Panc1 (cell line): ENCODE results near the gene AP3B2. TPM values are rescaled to one million over a fixed set of nuclear protein-coding genes. Genes with fewer than 3 reads are reported as not detected.

ENCODE experiments used
- ATAC-seq: fragments of 200-7000 bp; cut with Tn5 transposase; 2 replicates; pipeline ENCODE4 v1.9.1; 2020; ENCODE audit warnings: mild to moderate bottlenecking, moderate library complexity
- BruUV-seq: library from RNA; stranded (reverse); fragments of 400-500 nt; replicated peaks from 2 replicates; lab custom pipeline; 2021; lab: Mats Ljungman, UMichigan
- CTCF ChIA-PET: fragments of 300-600 bp; sonication (Branson Sonifier 250); formaldehyde crosslinking; loops from one replicate; lab custom pipeline; 2022; ENCODE audit warnings: antibody characterized with exemption; lab: Charles Lee
- POLR2A ChIA-PET: fragments of 300-600 bp; sonication (Branson Sonifier 250); formaldehyde crosslinking; loops from one replicate; lab custom pipeline; 2022; ENCODE audit warnings: antibody characterized with exemption; lab: Charles Lee
- DNase-seq: peaks from one replicate; pipeline ENCODE4 v3.0.0-alpha.2; 2010; ENCODE audit warnings: low read depth, low spot score
- H3K27ac ChIP-seq: 2 replicates; pipeline ENCODE4 v1.5.1; 2011; ENCODE audit warnings: mild to moderate bottlenecking, low read length, inconsistent platforms
- H3K27me3 ChIP-seq: fragments of 200-500 bp; sonication (Bioruptor generic); 2 replicates; pipeline ENCODE4 v1.6.0; 2014; ENCODE audit warnings: low read length, inconsistent platforms; ENCODE audit not compliant: control insufficient read depth, insufficient read depth
- H3K36me3 ChIP-seq: fragments of 200-500 bp; sonication (Bioruptor generic); 2 replicates; pipeline ENCODE4 v1.5.1; 2014; ENCODE audit warnings: inconsistent platforms, mild to moderate bottlenecking, low read length, moderate library complexity; ENCODE audit not compliant: control insufficient read depth, insufficient read depth
- H3K4me1 ChIP-seq: 2 replicates; pipeline ENCODE4 v1.5.1; 2011; ENCODE audit warnings: inconsistent platforms, mild to moderate bottlenecking, low read length, moderate library complexity; ENCODE audit not compliant: control insufficient read depth, insufficient read depth
- H3K4me3 ChIP-seq, 2 experiments: 2 replicates each; pipeline ENCODE4 v1.5.1; 2011 to 2012; ENCODE audit warnings: low read depth in 2 of 2, low read length in 2 of 2, mild to moderate bottlenecking in 2 of 2, inconsistent platforms in 1 of 2, moderate library complexity in 1 of 2
- H3K9me3 ChIP-seq: fragments of 200-500 bp; sonication (Bioruptor generic); 2 replicates; pipeline ENCODE4 v1.5.1; 2014; ENCODE audit warnings: low read depth, mild to moderate bottlenecking, inconsistent platforms, low read length, moderate library complexity; ENCODE audit not compliant: control insufficient read depth, insufficient read depth
- POLR2AphosphoS5 ChIP-seq: IDR thresholded peaks from 2 replicates; pipeline ENCODE4 v1.6.1; 2012; ENCODE audit warnings: mild to moderate bottlenecking, low read depth, low read length, moderate library complexity
- REST ChIP-seq, 2 experiments: IDR thresholded peaks; 2 replicates each; pipeline ENCODE4 v1.6.1; 2011 to 2012; ENCODE audit warnings: low read depth in 2 of 2, control low read depth in 1 of 2, low read length in 1 of 2, mild to moderate bottlenecking in 1 of 2, moderate library complexity in 1 of 2; ENCODE audit not compliant: insufficient read depth in 1 of 2
- SIN3A ChIP-seq: IDR thresholded peaks from 2 replicates; pipeline ENCODE4 v1.6.1; 2012; ENCODE audit warnings: low read depth, mild to moderate bottlenecking, low read length, moderate library complexity, borderline replicate concordance; ENCODE audit not compliant: insufficient read depth
- TCF7L2 ChIP-seq: IDR thresholded peaks from 2 replicates; pipeline ENCODE4 v1.6.1; 2011; ENCODE audit warnings: mild to moderate bottlenecking, low read depth, low read length, inconsistent platforms
- in situ Hi-C: cut with HindIII; loops from 2 replicates; pipeline ENCODE4 v1.10.0; 2016; ENCODE audit warnings: low sequenced_read_pairs, low pct_unique_long_range_greater_than_20kb
- intact Hi-C: fragments of 100-400 bp; cut with micrococcal nuclease; formaldehyde crosslinking; loops from one replicate; pipeline ENCODE4 v1.10.0; 2022; ENCODE audit not compliant: unreplicated experiment
- total RNA-seq: library from RNA; stranded (reverse); gene quantifications from one replicate; pipeline ENCODE4 v1.2.1, GENCODE V29; 2021; ENCODE audit not compliant: unreplicated experiment
- TF ChIP-seq, protein P1 (sequence below): fragments of 450-650 bp; IDR thresholded peaks from 2 replicates; pipeline ENCODE4 v1.5.1; 2017; ENCODE audit warnings: mild to moderate bottlenecking

The AP3B2 gene
- total RNA-seq, 1 experiment from 2014 or later, result 0.95 TPM

DNA sequence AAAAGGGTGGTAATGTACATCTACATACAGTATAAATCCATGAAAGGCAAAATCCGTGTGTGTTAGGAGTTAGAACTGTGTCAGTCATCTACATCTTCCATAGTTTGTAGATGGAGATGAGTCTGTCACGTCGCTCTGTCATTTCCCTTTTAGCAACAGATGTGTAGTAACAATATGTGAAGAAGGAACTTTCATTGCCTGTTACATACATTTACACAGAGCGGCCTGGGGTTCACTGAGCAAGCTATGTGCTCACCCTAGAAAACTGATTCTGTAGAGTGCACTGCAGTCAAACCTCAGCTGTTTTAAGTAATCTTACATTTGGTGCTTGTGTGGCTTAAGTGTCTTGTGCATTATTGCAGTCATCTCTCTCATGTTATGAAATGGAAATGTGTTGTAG lies 41.6 kb upstream of the AP3B2 start:
- no TSS peak for BruUV-seq
- TF ChIP-seq TCF7L2, result no peak
- no peak for TF ChIP-seq REST (IDR thresholded peaks at IDR 0.05; ENCODE audit: insufficient read depth in 1 of 2, low read depth in 2 of 2, low read length in 1 of 2)
- no peak for TF ChIP-seq SIN3A
- no peak for TF ChIP-seq POLR2AphosphoS5
- TF ChIP-seq, protein P1, sequence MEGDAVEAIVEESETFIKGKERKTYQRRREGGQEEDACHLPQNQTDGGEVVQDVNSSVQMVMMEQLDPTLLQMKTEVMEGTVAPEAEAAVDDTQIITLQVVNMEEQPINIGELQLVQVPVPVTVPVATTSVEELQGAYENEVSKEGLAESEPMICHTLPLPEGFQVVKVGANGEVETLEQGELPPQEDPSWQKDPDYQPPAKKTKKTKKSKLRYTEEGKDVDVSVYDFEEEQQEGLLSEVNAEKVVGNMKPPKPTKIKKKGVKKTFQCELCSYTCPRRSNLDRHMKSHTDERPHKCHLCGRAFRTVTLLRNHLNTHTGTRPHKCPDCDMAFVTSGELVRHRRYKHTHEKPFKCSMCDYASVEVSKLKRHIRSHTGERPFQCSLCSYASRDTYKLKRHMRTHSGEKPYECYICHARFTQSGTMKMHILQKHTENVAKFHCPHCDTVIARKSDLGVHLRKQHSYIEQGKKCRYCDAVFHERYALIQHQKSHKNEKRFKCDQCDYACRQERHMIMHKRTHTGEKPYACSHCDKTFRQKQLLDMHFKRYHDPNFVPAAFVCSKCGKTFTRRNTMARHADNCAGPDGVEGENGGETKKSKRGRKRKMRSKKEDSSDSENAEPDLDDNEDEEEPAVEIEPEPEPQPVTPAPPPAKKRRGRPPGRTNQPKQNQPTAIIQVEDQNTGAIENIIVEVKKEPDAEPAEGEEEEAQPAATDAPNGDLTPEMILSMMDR, result no peak
- POLR2A ChIA-PET, result interaction anchor here (0.8 kb wide), 1 partner anchor 30 kb away, joined by 3 read pairs; no protein-coding TSS in a partner anchor
- no peaks in the 10 kb centered on the region for H3K27me3 ChIP-seq
- intact Hi-C loops (no loop called here), in situ Hi-C loops (no loop called here)
- H3K9me3 ChIP-seq, result no peaks in the 10 kb centered on the region
- no peak for ATAC-seq
- peak overlapping the region; percentile 93 to 97 for H3K4me3 ChIP-seq
- peaks cover 17% of the 10 kb centered on the region for H3K36me3 ChIP-seq
- DNase-seq, result no peak
- H3K27ac ChIP-seq, result peak overlapping the region; percentile 97
- peaks cover 12% of the 10 kb centered on the region for H3K4me1 ChIP-seq
- CTCF ChIA-PET, result no interaction called here

GRCh38 chr15:82750831-82751180 lies 41.1 kb upstream of the AP3B2 start:
- Histone ChIP-seq H3K27ac (peak overlapping the region; percentile 97), H3K27me3 (no peaks in the 10 kb centered on the region), H3K4me1 (peaks cover 12% of the 10 kb centered on the region), H3K4me3 (peak overlapping the region; percentile 93 to 97), H3K9me3 (no peaks in the 10 kb centered on the region), H3K36me3 (peaks cover 13% of the 10 kb centered on the region)
- ATAC-seq, result peak; percentile 21
- ChIA-PET CTCF (no interaction called here), POLR2A (interaction anchor here (0.8 to 1.3 kb wide), 3 partner anchors 16 to 30 kb away, joined by 3 to 4 read pairs (median 4); no protein-coding TSS in a partner anchor)
- no peak for DNase-seq
- in situ Hi-C loops, result no loop called here
- intact Hi-C loops, result no loop called here
- TSS peak; percentile 86 for BruUV-seq
- TF ChIP-seq TCF7L2, result no peak
- TF ChIP-seq, protein P1, result no peak
- TF ChIP-seq SIN3A, result no peak
- no peak for TF ChIP-seq POLR2AphosphoS5
- no peak for TF ChIP-seq REST (IDR thresholded peaks at IDR 0.05; ENCODE audit: insufficient read depth in 1 of 2, low read depth in 2 of 2, low read length in 1 of 2)
